Activated naive CD4-positive, alpha-beta T cell treated with anti-CD3 and anti-CD28 coated beads, Interleukin-2, amount 10 ng/mL, durations not matched to agents 7 days and 5 days (primary cell): ENCODE data around the gene MYH11.
A peak's percentile ranks its signal among the peaks of the same experiment; 100 is the strongest.

Source experiments
- CTCF ChIA-PET: fragments of 350-600 bp; sonication (Branson Sonifier 250); formaldehyde crosslinking; loops from one replicate; lab custom pipeline; 2021; ENCODE audit warnings: antibody characterized with exemption; lab: Charles Lee
- DNase-seq: peaks from one replicate; pipeline ENCODE4 v3.0.0-alpha.2; 2020
- H3K27ac Mint-ChIP-seq: one replicate; pipeline ENCODE4 v1.8.0; 2021; ENCODE audit warnings: mild to moderate bottlenecking, moderate library complexity, mixed read lengths
- H3K27me3 Mint-ChIP-seq: one replicate; pipeline ENCODE4 v1.8.0; 2021; ENCODE audit warnings: mild to moderate bottlenecking, mixed read lengths
- H3K36me3 Mint-ChIP-seq: one replicate; pipeline ENCODE4 v1.8.0; 2021; ENCODE audit warnings: mixed read lengths
- H3K4me1 Mint-ChIP-seq: one replicate; pipeline ENCODE4 v1.8.0; 2021; ENCODE audit warnings: mixed read lengths
- H3K4me3 Mint-ChIP-seq: one replicate; pipeline ENCODE4 v1.8.0; 2021; ENCODE audit warnings: mild to moderate bottlenecking, moderate library complexity, mixed read lengths
- H3K9me3 Mint-ChIP-seq: one replicate; pipeline ENCODE4 v1.8.0; 2021; ENCODE audit warnings: mixed read lengths

Gene MYH11

GRCh38 chr16:15725641-15726240 lies 131.1 kb downstream of the MYH11 start:
- H3K27ac Mint-ChIP-seq = no peak overlapping the region

GRCh38 chr16:15723808-15724207 lies 133.0 kb downstream of the MYH11 start:
- DNase-seq = no peak
- no peaks in the 10 kb centered on the region for H3K4me1 Mint-ChIP-seq
- CTCF ChIA-PET = no interaction called here
- H3K27me3 Mint-ChIP-seq = no peaks in the 10 kb centered on the region
- no peak overlapping the region for H3K4me3 Mint-ChIP-seq
- H3K9me3 Mint-ChIP-seq = no peaks in the 10 kb centered on the region
- no peak overlapping the region for H3K27ac Mint-ChIP-seq
- peaks cover 44% of the 10 kb centered on the region for H3K36me3 Mint-ChIP-seq

More at GRCh38 chr16:15725641-15726240, 131.1 kb downstream of the MYH11 start:
- no peak overlapping the region for H3K4me3 Mint-ChIP-seq
- H3K9me3 Mint-ChIP-seq = no peaks in the 10 kb centered on the region
- CTCF ChIA-PET = no interaction called here
- H3K4me1 Mint-ChIP-seq = no peaks in the 10 kb centered on the region
- peaks cover 41% of the 10 kb centered on the region for H3K36me3 Mint-ChIP-seq
- H3K27me3 Mint-ChIP-seq = no peaks in the 10 kb centered on the region
- DNase-seq = no peak

- no peak for DNase-seq
- no peak overlapping the region for H3K27ac Mint-ChIP-seq
- no peak overlapping the region for H3K4me3 Mint-ChIP-seq
- CTCF ChIA-PET = interaction anchor here (0.7 kb wide), 1 partner anchor 17 kb away, joined by 3 read pairs; no protein-coding TSS in a partner anchor
- H3K27me3 Mint-ChIP-seq = no peaks in the 10 kb centered on the region
- H3K36me3 Mint-ChIP-seq = peaks cover 38% of the 10 kb centered on the region
- no peaks in the 10 kb centered on the region for H3K4me1 Mint-ChIP-seq
- H3K9me3 Mint-ChIP-seq = no peaks in the 10 kb centered on the region
Observed at GRCh38 chr16:15721018-15721417, 135.8 kb downstream of the MYH11 start.

GRCh38 chr16:15716694-15717447 lies 140.0 kb downstream of the MYH11 start:
- CTCF ChIA-PET = no interaction called here
- DNase-seq = no peak
- Mint-ChIP-seq H3K27ac (no peak overlapping the region), H3K4me1 (no peaks in the 10 kb centered on the region), H3K27me3 (no peaks in the 10 kb centered on the region), H3K4me3 (no peak overlapping the region), H3K9me3 (no peaks in the 10 kb centered on the region), H3K36me3 (peaks cover 30% of the 10 kb centered on the region)

GRCh38 chr16:15715221-15715620 lies 141.6 kb downstream of the MYH11 start:
- H3K36me3 Mint-ChIP-seq = peaks cover 22% of the 10 kb centered on the region
- no peaks in the 10 kb centered on the region for H3K27me3 Mint-ChIP-seq
- DNase-seq = no peak
- CTCF ChIA-PET = interaction anchor here (2.4 kb wide), 1 partner anchor 11 kb away, joined by 8 read pairs; no protein-coding TSS in a partner anchor
- H3K27ac Mint-ChIP-seq = no peak overlapping the region
- no peak overlapping the region for H3K4me3 Mint-ChIP-seq
- no peaks in the 10 kb centered on the region for H3K9me3 Mint-ChIP-seq
- H3K4me1 Mint-ChIP-seq = no peaks in the 10 kb centered on the region

- Mint-ChIP-seq H3K27me3 (no peaks in the 10 kb centered on the region), H3K4me3 (no peak overlapping the region), H3K27ac (no peak overlapping the region), H3K4me1 (no peaks in the 10 kb centered on the region), H3K9me3 (no peaks in the 10 kb centered on the region), H3K36me3 (peaks cover 22% of the 10 kb centered on the region)
- no peak for DNase-seq
- CTCF ChIA-PET = interaction anchor here (2.4 kb wide), 1 partner anchor 10 kb away, joined by 8 read pairs; no protein-coding TSS in a partner anchor
Observed at GRCh38 chr16:15714393-15715172, 142.2 kb downstream of the MYH11 start.

- Mint-ChIP-seq H3K27me3 (no peaks in the 10 kb centered on the region), H3K9me3 (no peaks in the 10 kb centered on the region), H3K27ac (no peak overlapping the region), H3K4me3 (no peak overlapping the region), H3K4me1 (peaks cover 3% of the 10 kb centered on the region), H3K36me3 (peaks cover 26% of the 10 kb centered on the region)
- no peak for DNase-seq
- CTCF ChIA-PET = no interaction called here
Observed at GRCh38 chr16:15708997-15709396, 147.8 kb downstream of the MYH11 start.

- CTCF ChIA-PET = no interaction called here
Observed at GRCh38 chr16:15708096-15708495, 148.7 kb downstream of the MYH11 start.

GRCh38 chr16:15707332-15707731 lies 149.5 kb downstream of the MYH11 start:
- no peak for DNase-seq
- Mint-ChIP-seq H3K27ac (no peak overlapping the region), H3K4me1 (peaks cover 15% of the 10 kb centered on the region), H3K36me3 (peaks cover 28% of the 10 kb centered on the region), H3K9me3 (no peaks in the 10 kb centered on the region), H3K27me3 (no peaks in the 10 kb centered on the region), H3K4me3 (no peak overlapping the region)
- CTCF ChIA-PET = no interaction called here

More at GRCh38 chr16:15708096-15708495, 148.7 kb downstream of the MYH11 start:
- no peaks in the 10 kb centered on the region for H3K27me3 Mint-ChIP-seq
- H3K36me3 Mint-ChIP-seq = peaks cover 28% of the 10 kb centered on the region
- no peak for DNase-seq
- H3K27ac Mint-ChIP-seq = peak overlapping the region; percentile 72
- no peak overlapping the region for H3K4me3 Mint-ChIP-seq
- H3K9me3 Mint-ChIP-seq = no peaks in the 10 kb centered on the region
- H3K4me1 Mint-ChIP-seq = peaks cover 11% of the 10 kb centered on the region

- CTCF ChIA-PET = interaction anchor here (0.7 to 2.5 kb wide), 5 partner anchors 9 to 279 kb away, joined by 3 to 8 read pairs (median 3); partner anchors contain the start of gene MARF1
- Mint-ChIP-seq H3K27me3 (no peaks in the 10 kb centered on the region), H3K27ac (peak overlapping the region; percentile 60), H3K4me3 (no peak overlapping the region), H3K4me1 (peaks cover 15% of the 10 kb centered on the region), H3K36me3 (peaks cover 37% of the 10 kb centered on the region), H3K9me3 (no peaks in the 10 kb centered on the region)
- no peak for DNase-seq
Observed at GRCh38 chr16:15705064-15705565, 151.7 kb downstream of the MYH11 start.

- no peak overlapping the region for H3K4me3 Mint-ChIP-seq
- H3K9me3 Mint-ChIP-seq = no peaks in the 10 kb centered on the region
- H3K27me3 Mint-ChIP-seq = no peaks in the 10 kb centered on the region
- H3K4me1 Mint-ChIP-seq = peaks cover 15% of the 10 kb centered on the region
- CTCF ChIA-PET = interaction anchor here (0.7 to 3.4 kb wide), 9 partner anchors 10 to 278 kb away, joined by 3 to 11 read pairs (median 3); partner anchors contain the start of gene MARF1
- peak; percentile 83 for DNase-seq
- H3K27ac Mint-ChIP-seq = no peak overlapping the region
- peaks cover 42% of the 10 kb centered on the region for H3K36me3 Mint-ChIP-seq
Observed at GRCh38 chr16:15704545-15704987, 152.3 kb downstream of the MYH11 start.

GRCh38 chr16:15703029-15703736 lies 153.6 kb downstream of the MYH11 start:
- DNase-seq = no peak
- no peaks in the 10 kb centered on the region for H3K27me3 Mint-ChIP-seq
- H3K4me3 Mint-ChIP-seq = no peak overlapping the region
- H3K9me3 Mint-ChIP-seq = no peaks in the 10 kb centered on the region
- peaks cover 42% of the 10 kb centered on the region for H3K36me3 Mint-ChIP-seq
- CTCF ChIA-PET = interaction anchor here (1.0 to 3.4 kb wide), 5 partner anchors 11 to 276 kb away, joined by 3 to 11 read pairs (median 4); no protein-coding TSS in a partner anchor
- peaks cover 15% of the 10 kb centered on the region for H3K4me1 Mint-ChIP-seq
- peak overlapping the region; percentile 81 for H3K27ac Mint-ChIP-seq
